ENCODE data around the gene OR6C6.
"Not testable (repeated sequence)": the region's sequence is repeated elsewhere in the genome, so short reads cannot be mapped to it uniquely, and the experiment has no call there.

Gene OR6C6

DNA sequence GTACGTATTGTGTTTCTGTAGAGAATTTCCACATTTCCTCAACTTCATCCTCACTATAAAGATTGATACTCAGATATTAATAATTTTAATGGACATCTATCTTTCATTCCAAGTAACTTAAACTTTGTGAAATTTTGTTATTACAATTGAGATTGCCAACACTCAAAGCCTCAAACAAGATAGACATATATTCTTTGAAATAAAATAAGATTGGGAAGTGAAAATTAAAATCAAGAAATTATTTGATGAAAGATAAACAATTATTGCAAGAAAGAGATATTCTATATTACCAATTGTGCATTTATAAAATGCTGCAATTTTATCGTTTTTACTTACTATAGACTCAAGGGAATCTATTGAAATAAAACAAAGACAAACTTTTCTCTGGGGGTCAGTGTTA is at the start of gene OR6C6:
Gene OR6C6, minus strand, starts transcription at position 101 of the 400 bp plus-strand sequence. CDS start 1,337 bp downstream, outside the sequence.
- TF ChIP-seq, protein P1, sequence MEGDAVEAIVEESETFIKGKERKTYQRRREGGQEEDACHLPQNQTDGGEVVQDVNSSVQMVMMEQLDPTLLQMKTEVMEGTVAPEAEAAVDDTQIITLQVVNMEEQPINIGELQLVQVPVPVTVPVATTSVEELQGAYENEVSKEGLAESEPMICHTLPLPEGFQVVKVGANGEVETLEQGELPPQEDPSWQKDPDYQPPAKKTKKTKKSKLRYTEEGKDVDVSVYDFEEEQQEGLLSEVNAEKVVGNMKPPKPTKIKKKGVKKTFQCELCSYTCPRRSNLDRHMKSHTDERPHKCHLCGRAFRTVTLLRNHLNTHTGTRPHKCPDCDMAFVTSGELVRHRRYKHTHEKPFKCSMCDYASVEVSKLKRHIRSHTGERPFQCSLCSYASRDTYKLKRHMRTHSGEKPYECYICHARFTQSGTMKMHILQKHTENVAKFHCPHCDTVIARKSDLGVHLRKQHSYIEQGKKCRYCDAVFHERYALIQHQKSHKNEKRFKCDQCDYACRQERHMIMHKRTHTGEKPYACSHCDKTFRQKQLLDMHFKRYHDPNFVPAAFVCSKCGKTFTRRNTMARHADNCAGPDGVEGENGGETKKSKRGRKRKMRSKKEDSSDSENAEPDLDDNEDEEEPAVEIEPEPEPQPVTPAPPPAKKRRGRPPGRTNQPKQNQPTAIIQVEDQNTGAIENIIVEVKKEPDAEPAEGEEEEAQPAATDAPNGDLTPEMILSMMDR (IDR thresholded peaks at IDR 0.05; ENCODE audit: insufficient read depth, low read depth, low read length, missing control alignments) = no peak
- no peak for DNase-seq (ENCODE audit: low read depth)
- H3K4me3 ChIP-seq (ENCODE audit: low read length) = no peak within 1 kb of the TSS

DNA sequence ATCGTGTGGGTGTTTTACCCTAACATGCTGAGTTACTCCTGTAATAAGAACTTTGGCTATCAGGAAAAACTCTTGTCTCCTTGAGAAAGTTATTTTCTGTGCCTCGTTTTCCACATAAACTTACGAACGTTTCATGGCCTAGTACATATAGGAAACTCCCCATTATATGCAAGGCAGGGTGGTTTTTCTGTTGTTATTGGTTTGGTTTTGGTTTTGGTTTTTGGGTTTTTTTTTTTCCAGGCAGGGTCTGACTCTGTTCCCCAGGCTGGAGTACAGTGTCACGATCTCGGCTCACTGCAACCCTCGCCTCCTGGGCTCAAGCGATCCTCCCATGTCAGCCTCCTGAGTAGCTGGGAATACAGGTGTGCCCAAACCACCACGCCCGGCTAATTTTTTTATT is 39.6 kb upstream of the OR6C6 start:
- TF ChIP-seq, protein P1 (IDR thresholded peaks at IDR 0.05; ENCODE audit: insufficient read depth, low read depth, low read length, missing control alignments) = no peak
- DNase-seq (ENCODE audit: low read depth) = no peak
- H3K4me3 ChIP-seq (ENCODE audit: low read length) = no peak overlapping the region

DNA sequence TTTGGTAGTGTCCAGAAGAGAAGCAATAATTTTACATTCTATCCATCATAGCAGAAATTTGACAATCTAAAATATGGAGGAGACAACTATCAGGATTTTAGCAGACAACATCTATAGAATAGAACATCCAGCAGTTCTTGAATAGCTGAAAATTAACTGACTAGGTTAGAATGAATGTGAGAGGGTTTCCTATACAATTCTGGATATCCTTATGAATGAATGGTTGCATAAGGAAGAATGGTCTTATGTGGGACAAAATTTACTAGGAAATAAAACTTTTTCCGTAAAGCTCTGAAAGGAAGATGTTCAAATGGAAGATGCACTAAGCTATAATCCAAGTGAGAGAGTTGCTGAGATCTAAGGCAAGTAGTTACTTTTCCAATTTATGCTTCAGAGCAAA is 34.1 kb upstream of the OR6C6 start, which contains the start of gene OR6C3:
Gene OR6C3, plus strand, starts transcription at position 301 of the 400 bp plus-strand sequence. CDS start 955 bp downstream, outside the sequence.
- no peak within 1 kb of the TSS for H3K4me3 ChIP-seq (ENCODE audit: low read length)
- TF ChIP-seq, protein P1 (IDR thresholded peaks at IDR 0.05; ENCODE audit: insufficient read depth, low read depth, low read length, missing control alignments) = no peak
- DNase-seq (ENCODE audit: low read depth) = no peak

DNA sequence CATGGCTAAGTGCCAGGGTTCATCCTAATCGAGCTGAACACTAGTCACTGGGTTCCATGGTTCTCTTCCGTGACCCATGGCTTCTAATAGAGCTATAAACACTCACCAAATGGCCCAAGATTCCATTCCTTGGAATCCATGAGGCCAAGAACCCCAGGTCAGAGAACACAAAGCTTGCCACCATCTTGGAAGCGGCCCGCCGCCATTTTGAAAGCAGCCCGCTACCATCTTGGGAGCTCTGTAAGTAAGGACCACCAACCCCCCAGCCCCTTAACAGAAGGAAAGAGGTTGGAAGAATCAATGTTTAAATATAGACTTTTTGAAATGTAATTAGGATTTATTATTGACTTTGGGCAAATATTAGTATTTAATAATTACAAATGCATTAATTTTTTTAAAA is 29.4 kb upstream of the OR6C6 start:
- not testable (repeated sequence) for DNase-seq (ENCODE audit: low read depth); H3K4me3 ChIP-seq (ENCODE audit: low read length)

DNA sequence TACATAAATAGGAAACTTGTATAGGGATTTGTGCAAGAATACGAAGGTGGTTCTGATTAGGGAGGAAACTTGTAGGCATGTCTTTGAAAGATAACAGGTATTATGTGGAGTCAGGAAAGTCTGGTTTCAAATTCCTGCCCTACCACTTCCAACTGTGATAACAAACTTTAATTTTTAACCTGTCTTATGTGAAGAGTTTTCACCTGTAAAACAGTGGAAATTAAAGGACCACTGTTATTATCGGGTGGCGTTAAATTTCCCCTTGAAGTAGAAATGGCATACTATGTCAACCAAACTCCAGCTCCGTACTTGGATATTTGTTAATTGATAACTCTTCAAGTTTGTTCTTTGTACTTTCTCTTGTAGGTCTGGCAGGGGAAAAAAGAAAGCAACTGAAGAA is 23.8 kb upstream of the OR6C6 start:
- no peak overlapping the region for H3K4me3 ChIP-seq (ENCODE audit: low read length)
- TF ChIP-seq, protein P1 (IDR thresholded peaks at IDR 0.05; ENCODE audit: insufficient read depth, low read depth, low read length, missing control alignments) = no peak
- DNase-seq (ENCODE audit: low read depth) = no peak

DNA sequence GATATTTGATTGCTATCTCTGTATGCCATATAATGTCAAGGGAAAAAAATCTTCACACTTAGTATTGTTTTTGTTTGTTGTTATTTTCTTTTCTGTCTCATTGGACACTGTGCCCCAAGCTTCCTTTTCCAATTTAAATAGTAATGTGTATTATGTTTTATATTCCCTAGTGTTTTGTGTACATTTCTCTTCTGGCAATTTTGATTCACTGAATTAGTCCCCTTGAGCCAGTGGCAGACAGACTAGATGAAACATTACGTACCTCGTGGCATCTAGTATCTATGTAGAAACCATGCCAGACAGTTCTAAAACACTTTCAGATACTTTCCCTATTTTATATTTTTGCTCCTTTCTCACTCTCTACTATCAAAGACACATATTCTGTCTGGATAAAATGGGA is 17.7 kb upstream of the OR6C6 start, which contains the start of gene OR6C1:
Gene OR6C1, plus strand, starts transcription at position 301 of the 400 bp plus-strand sequence. CDS start 6,257 bp downstream, outside the sequence.
- no peak for DNase-seq (ENCODE audit: low read depth)
- H3K4me3 ChIP-seq (ENCODE audit: low read length) = no peak within 1 kb of the TSS
- TF ChIP-seq, protein P1 (IDR thresholded peaks at IDR 0.05; ENCODE audit: insufficient read depth, low read depth, low read length, missing control alignments) = no peak

DNA sequence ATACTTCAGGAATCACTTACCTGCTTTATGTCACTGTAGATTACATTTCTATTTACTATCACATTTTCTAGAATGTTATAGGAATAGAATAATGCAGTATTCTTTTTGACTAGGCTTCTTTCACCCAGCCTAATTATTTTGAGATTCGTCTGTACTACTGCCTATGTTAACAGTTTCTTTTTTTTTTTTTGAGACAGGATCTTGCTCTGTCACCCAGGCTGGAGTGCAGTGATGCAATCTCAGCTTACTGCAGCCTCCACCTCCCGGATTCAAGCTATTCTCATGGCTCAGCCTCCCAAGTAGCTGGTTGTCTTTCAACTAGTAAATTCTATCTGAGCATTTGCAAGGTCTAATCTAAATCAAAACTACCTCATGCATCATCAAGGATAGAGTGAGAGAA is 6.4 kb downstream of the OR6C6 start:
- TF ChIP-seq, protein P1 (IDR thresholded peaks at IDR 0.05; ENCODE audit: insufficient read depth, low read depth, low read length, missing control alignments) = no peak
- no peak overlapping the region for H3K4me3 ChIP-seq (ENCODE audit: low read length)
- no peak for DNase-seq (ENCODE audit: low read depth)
